Stimulated activated CD8-positive, alpha-beta memory T cell treated with anti-CD3 and anti-CD28 coated beads, Interleukin-7, amount 100 ng/mL, for 1 hour (primary cell): ENCODE results near the gene TXNL1.

Experiments
- DNase-seq, 2 donors: peaks; one replicate each; pipeline ENCODE4 v3.0.0-alpha.2; 2020; ENCODE audit warnings: low read depth in 2 of 2

TXNL1 gene

DNA sequence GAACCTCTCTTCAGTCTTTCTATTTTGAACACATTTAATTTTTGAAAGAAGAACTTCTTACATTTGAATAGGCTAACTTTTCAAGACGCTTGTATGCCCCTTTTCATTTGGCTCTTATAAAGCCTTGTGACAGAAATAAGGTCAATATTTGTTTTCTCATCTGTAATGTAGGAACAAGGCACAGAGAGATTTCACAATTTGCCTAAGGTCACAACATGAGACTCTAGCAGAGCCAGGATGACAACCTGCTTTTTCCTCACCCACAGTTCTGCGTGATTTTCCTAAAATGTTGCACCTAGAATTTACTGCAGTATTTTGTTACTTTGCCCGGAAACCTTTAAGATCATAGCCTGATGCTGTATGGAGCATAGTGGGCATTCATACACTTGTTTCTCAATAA is 67.4 kb downstream of the TXNL1 start:
- no peak for DNase-seq

DNA sequence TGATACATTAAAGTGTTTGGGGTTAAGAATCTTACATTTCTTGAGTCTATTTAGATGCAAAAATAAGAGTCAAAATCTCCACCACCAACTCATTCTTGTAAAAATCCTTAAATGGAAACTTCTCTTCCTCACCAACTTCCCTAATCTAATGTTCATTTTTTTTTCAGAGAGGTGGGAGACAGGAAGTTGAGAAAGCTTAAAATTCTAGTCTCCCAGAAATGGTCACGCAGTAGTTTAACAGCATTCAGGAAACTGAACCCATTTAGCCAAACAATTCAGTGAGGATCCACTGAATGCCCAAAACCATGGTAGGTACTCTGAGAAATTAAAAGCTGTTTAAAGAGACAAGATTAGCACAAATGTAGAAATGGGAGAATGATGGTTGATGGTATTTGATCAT is 69.0 kb downstream of the TXNL1 start:
- DNase-seq = no peak

DNA sequence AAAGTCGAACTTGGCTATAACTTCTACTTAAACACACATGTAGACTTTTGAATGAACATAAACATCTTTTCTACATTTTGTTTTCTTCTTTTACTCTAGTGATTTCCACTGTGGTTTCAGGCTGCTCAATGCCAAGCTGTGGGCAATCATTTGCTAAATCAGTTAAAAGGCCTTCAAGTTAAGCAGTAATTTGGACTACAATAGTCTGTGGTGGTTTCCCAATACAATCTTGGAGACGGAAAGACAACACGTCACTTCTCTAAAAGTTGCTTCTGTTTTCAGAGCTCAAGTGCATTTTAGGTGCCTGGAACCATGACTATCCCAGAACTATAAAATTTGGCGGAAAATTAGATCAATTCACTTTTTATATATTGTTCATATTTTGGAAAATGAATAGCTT is 69.4 kb downstream of the TXNL1 start:
- DNase-seq = no peak

GRCh38 chr18:56565551-56566345 is 72.6 kb downstream of the TXNL1 start:
- DNase-seq = no peak

DNA sequence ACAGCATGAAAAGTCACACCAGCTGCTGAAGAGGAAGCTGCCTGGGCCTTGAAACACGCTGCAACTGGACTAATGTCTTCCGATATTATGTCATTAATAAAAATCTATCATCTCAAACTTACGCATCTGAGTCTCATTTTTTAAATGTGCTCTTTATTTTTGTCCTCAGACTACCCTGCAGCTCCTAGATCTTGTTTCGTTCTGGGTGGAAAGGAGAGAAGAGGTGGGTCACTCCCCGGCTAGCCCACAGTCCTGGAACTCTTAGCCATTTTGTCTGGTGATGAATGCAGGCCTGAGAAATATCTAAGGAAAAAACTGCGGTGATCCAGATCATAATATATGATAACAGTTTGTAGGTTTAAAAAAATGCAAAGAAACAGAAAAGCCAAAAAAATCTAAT is 73.3 kb downstream of the TXNL1 start:
- no peak for DNase-seq

- no peak for DNase-seq
Observed at GRCh38 chr18:56563568-56563967, 74.8 kb downstream of the TXNL1 start.

GRCh38 chr18:56562479-56562878 is 75.9 kb downstream of the TXNL1 start:
- no peak for DNase-seq

GRCh38 chr18:56560992-56561391 is 77.4 kb downstream of the TXNL1 start:
- DNase-seq = no peak

DNA sequence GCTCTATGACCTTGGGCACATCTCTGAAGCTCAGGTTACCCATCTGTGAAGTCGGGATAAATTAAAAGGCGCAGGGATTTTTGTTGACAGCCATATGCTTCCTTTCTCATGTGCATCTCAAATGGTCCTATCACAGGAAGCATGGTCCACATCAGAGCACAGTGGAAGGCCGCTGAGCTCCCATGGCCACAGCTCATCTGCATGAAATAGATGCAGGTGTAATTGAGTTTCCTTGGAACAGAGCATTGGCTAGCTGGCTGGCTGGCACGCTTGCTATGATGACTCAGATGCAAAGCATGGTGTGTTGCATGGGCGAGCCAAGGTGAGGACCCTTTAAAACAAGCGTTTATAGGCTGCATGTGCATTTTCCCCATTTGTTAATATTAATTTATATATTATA is 79.3 kb downstream of the TXNL1 start:
- DNase-seq = no peak

GRCh38 chr18:56556907-56557306 is 81.5 kb downstream of the TXNL1 start:
- DNase-seq = no peak

GRCh38 chr18:56550121-56550520 is 88.3 kb downstream of the TXNL1 start:
- no peak for DNase-seq
